Coronary artery (tissue), 2 donors: ENCODE data around the gene VPS4B.
"Not testable (repeated sequence)": the region's sequence is repeated elsewhere in the genome, so short reads cannot be mapped to it uniquely, and the experiment has no call there.

Experiments used
- DNase-seq: peaks from one replicate; pipeline ENCODE4 v3.0.0-alpha.2; 2017; ENCODE audit warnings: low spot score
- H3K27ac ChIP-seq, 2 donors: fragments of 200-600 bp; sonication (generic); one replicate each; pipeline ENCODE4 v1.5.1; 2016 to 2019
- H3K4me3 ChIP-seq: fragments of 200-600 bp; sonication (generic); 2 replicates; pipeline ENCODE4 v1.5.1; 2016; ENCODE audit warnings: mild to moderate bottlenecking, moderate library complexity
- TF ChIP-seq, protein P1 (sequence below): fragments of 200-600 bp; sonication (generic); IDR thresholded peaks from one replicate; pipeline ENCODE4 v1.5.1; 2019; ENCODE audit warnings: antibody characterized with exemption

The VPS4B gene

DNA sequence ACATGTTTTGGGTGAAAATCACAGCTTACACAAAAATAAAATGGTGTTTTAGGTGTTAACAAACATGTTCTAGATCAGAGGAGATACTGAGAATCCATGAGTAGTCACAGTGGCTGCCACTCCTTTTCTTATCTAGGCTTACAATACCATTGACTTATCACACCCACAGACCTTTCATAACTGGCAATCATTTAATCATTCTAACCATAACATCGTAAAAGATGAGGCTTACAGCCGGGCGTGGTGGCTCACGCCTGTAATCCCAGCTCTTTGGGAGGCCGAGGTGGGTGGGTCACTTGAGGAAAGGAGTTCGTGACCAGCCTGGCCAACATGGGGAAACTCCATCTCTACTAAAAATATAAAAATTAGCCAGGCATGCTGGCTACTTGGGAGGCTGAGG, 35.7 kb upstream of the VPS4B start:
- no peak for DNase-seq
- TF ChIP-seq, protein P1, sequence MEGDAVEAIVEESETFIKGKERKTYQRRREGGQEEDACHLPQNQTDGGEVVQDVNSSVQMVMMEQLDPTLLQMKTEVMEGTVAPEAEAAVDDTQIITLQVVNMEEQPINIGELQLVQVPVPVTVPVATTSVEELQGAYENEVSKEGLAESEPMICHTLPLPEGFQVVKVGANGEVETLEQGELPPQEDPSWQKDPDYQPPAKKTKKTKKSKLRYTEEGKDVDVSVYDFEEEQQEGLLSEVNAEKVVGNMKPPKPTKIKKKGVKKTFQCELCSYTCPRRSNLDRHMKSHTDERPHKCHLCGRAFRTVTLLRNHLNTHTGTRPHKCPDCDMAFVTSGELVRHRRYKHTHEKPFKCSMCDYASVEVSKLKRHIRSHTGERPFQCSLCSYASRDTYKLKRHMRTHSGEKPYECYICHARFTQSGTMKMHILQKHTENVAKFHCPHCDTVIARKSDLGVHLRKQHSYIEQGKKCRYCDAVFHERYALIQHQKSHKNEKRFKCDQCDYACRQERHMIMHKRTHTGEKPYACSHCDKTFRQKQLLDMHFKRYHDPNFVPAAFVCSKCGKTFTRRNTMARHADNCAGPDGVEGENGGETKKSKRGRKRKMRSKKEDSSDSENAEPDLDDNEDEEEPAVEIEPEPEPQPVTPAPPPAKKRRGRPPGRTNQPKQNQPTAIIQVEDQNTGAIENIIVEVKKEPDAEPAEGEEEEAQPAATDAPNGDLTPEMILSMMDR: no peak
- H3K27ac ChIP-seq: no peak overlapping the region
- no peak overlapping the region for H3K4me3 ChIP-seq

DNA sequence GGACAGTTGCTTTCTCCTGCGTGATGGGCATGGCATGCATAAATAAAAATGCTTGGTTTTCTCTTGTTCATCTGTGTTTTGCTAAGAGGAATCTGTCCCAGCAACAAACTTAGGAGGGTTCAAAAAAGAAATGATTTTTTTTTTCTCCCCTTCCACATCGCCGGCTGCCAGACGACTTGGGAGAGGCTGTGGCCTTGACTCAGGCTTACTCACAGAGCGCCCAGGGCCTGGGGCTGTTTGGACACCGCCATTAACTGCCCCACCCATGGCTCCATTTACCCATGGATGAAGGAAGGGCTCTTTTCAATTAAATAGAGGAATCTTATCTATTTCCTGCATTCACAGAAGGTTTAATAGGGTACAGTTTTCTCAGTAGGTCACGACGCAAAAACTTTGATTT, 32.2 kb upstream of the VPS4B start:
- H3K27ac ChIP-seq: no peak overlapping the region
- no peak overlapping the region for H3K4me3 ChIP-seq
- DNase-seq: no peak
- TF ChIP-seq, protein P1: no peak

DNA sequence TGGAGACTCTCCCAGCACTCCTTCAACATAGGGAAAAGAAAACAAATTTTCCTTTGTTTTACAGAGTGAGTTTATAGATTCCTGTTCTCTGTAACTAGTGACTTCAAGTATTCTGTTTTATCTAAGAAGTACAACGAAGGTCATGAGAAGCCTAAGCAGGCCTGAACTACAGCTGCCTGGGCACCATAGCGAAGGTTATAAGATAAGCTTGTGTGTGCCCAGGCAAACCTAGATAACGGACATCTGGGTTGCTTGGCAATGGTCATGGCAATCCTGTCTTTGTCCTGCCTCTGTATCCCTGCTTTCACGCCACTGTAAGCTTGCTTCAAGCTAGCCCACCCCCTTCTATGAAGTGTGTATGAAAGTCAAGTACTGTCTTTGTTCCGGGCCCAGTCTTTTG, 30.5 kb upstream of the VPS4B start:
- not testable (repeated sequence) for DNase-seq, H3K27ac ChIP-seq, H3K4me3 ChIP-seq

DNA sequence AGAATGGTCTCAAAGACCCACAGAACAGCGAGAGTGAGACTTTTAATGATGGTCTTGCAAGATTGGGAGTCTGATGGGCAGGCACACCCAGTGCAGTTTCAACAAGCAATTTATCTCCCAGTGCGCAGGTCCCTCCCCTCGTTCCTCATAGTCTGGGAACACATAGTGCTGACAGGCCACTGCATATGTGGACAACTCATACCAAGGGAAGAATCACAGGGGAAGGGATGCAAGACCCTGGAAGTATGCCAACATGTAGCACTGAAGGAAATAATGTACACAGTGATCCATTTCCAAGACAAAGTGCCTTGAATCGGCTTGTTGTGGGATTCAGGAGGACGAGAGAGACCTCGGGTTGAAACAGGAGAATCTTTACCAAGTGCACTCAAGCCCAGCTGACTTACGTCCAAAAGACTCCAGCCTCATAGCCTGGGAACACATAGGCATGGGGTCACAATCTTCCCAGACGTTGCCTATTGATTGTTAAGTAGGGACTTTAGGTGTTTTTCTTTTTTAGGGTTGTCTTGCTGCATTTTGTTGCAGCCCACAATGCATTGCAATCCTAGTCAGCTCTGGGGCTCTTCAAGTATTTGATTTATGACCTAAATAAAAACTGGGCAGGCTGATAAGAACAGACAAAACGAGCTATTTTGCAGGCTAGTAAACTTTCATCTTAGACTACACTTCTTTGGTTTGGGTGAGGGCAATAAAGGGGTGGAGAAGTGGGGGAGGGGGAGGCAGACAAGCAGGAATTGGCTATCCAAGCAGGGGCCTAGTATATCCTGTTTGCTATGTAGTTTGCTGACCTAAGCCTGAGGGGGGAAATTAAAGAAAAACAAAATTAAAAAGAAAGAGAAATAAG, 29.8 kb upstream of the VPS4B start:
- TF ChIP-seq, protein P1: no peak
- no peak for DNase-seq
- Histone ChIP-seq H3K4me3 (no peak overlapping the region), H3K27ac (no peak overlapping the region)

DNA sequence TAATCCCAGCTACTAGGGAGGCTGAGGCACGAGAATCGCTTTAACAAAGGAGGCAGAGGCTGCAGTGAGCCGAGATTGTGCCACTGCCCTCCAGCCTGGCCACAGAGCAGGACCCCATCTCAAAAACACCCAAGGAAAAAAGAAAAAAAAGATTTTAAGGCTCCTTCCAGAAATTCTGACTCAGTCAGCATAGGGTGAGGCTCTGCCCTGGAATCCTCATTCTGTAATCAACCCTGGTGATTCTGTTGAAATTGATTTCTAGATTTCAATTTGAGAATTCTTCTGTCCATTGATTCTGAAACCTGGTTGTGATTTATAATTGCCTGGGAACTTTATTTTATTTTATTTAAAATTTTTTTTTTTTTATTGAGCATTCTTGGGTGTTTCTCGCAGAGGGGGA, 27.1 kb upstream of the VPS4B start:
- Histone ChIP-seq H3K4me3 (no peak overlapping the region), H3K27ac (no peak overlapping the region)
- TF ChIP-seq, protein P1: no peak
- DNase-seq: no peak

DNA sequence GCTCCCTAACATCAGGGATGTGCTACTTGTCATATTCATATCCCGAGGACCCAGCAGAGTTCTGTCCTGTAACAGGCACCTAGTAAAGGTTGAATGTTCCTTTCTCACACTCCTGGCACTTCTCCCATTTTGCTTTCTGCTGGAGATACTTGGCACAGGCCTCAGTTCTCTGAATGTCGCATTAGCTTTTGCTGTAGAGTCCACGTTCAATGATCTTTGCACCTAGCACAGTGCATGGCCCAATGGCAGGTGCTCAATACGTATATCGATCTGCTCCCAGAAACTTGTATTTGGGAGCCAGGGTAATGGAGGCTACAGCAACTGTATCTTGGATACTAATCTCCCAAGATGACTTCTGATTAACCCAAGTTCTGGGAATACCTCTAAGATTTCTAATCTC, 24.8 kb upstream of the VPS4B start:
- Histone ChIP-seq H3K4me3 (no peak overlapping the region), H3K27ac (no peak overlapping the region)
- TF ChIP-seq, protein P1: no peak
- DNase-seq: no peak

DNA sequence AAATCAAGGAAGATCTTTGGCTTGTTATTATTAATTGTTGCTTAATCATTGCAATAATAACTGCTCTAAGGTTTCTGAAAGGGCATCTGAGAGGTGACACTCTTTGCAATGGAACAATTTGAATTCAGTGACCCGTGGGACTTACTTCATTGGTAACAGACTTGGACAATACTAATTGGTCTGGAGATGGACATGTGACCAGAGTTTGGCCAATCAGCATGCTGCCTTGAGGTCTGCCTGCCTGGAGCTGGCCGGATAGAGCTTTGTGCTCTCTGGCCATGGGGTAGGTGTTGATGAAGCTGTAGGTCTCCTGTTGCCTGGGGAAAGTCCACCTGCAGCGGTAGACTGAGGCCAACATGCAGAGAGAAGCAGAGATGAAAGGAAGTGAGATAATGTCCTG, 24.0 kb upstream of the VPS4B start:
- no peak overlapping the region for H3K27ac ChIP-seq
- TF ChIP-seq, protein P1: no peak
- no peak overlapping the region for H3K4me3 ChIP-seq
- no peak for DNase-seq
